Cortex of kidney (tissue), 1 donor: ENCODE results near the gene MLH3.
"Not testable (repeated sequence)": the region's sequence is repeated elsewhere in the genome, so short reads cannot be mapped to it uniquely, and the experiment has no call there.

ENCODE experiments used
- DNase-seq: peaks from one replicate; lab custom pipeline; 2025; lab: John Stamatoyannopoulos, UW

MLH3 gene

DNA sequence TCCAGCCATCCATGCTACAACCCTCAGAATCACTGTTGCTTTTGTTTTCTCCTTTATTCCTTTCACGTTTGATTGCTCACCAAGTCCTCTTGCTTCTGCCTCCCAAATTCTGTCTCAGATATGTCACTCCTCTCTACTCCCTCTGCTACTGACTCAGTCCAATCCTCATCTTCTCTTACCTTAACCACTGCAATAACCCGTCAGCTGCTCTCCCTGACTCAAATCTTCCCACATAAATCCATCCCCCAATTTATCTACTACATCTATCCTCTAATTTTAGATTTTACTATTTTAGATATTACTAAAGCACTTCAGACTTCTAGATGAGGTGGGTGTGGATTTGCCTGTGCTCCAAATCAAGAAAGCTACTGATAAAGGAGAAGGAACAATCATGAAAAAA, 25.4 kb downstream of the MLH3 start:
- no peak for DNase-seq

GRCh38 chr14:75025082-75025481, 26.2 kb downstream of the MLH3 start:
- no peak for DNase-seq

- DNase-seq, result no peak
These were observed 28.2 kb downstream of the MLH3 start for GRCh38 chr14:75023108-75023507.

GRCh38 chr14:75022655-75023054, 28.6 kb downstream of the MLH3 start:
- DNase-seq, result no peak

DNA sequence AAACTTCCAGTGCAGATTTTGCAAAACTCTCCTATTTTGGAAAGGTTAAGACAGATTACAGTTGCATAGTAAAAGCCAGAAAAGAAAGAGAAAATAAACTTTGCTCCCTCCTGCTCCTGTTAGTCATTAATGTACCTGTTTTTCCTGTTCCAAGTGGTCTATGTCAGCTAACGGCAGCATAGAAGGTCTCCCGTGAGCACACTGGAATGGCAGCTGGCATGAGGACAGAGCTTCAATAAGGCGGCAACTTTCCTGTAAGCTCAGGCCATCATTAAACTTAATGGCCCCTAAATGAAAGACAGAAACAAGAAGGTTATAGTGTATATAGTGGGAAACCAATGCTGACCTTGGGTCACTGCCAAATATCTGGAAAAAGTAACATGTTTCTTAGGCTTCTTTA, 32.6 kb downstream of the MLH3 start:
- DNase-seq, result no peak

GRCh38 chr14:75016815-75017214, 34.5 kb downstream of the MLH3 start:
- DNase-seq, result no peak

- DNase-seq, result no peak
These were observed 35.8 kb downstream of the MLH3 start for GRCh38 chr14:75015496-75015895.

- DNase-seq, result no peak
These were observed 38.0 kb downstream of the MLH3 start for GRCh38 chr14:75013290-75013689.

DNA sequence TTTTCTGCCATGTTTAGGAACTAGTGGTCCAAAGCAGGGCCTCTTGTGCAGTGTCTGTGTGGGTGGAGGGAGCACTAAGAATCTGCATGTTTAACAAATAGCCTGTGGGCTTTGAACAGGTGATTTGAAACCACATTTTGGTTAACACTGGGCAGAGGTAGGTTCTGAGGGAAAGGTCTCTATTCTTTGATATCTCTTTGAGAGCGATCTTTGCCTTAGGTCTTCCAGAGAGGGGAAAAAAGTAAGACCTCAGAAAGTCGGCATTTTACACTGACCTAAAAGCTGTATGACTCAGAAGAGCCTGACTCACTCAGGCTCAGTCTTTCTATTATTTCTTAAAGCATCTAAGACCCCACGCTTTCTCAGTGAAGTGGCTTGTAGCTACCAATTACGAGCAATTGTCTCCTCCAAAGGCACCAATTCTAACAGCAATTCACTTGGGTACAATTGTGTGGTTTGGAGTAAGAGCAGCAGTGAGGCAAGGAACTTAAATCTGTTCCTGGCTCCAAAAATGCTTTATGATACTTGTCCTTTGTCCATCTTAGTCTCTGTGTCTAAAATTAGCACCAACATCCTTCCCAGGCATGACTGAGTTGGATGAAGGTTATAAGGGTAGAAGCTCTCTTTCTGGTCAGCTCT, 39.8 kb downstream of the MLH3 start:
- no peak for DNase-seq

- DNase-seq, result no peak
These were observed 40.7 kb downstream of the MLH3 start for GRCh38 chr14:75010472-75011093.

- no peak for DNase-seq
These were observed 42.1 kb downstream of the MLH3 start for GRCh38 chr14:75009176-75009575.

DNA sequence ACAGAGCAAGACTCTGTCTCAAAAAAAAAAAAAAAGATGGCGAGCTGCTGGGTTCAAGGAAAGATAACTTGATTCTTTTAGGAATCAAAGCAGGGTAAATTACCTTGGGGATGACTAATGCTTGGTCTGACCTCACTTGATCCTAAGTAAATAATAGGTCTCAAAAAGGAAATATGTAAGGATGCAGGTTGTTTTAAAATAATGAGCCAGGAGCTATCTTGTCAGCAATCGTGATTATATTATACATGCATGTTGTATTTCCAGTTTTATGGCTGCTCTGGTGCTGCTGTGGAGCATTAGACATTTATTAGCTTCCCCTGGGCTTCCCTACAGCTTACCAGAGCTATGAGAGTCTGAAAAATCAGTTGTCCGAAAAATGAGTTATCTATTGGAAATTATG, 45.9 kb downstream of the MLH3 start:
- DNase-seq, result no peak

GRCh38 chr14:75003250-75004027, 47.8 kb downstream of the MLH3 start:
- DNase-seq, result no peak

GRCh38 chr14:75002392-75003249, 48.6 kb downstream of the MLH3 start, which contains the start of gene EIF2B2:
EIF2B2 (plus strand) TSS chr14:75002921; CDS start chr14:75002991, 70 bp downstream.
- peak; percentile 48 for DNase-seq

DNA sequence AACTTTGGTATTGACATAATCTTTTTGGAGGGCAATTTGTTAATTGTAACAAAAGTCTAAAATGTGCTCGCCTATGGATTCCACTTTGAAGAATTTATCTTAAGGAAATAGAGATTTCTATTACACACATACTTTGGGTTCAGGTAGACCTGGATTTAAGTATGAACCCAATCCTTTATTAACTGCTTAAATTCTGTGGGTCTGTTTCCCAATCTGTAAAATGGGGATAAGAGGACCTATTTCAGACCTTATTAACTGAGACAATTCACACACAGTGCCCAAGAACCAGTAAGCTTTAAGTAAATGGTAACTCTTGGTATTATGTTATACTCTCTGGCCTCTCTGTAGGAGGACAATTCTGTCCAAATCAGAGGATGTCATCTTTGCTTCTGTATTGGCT, 49.4 kb downstream of the MLH3 start:
- no peak for DNase-seq

GRCh38 chr14:75001261-75001660, 50.0 kb downstream of the MLH3 start:
- DNase-seq, result no peak

DNA sequence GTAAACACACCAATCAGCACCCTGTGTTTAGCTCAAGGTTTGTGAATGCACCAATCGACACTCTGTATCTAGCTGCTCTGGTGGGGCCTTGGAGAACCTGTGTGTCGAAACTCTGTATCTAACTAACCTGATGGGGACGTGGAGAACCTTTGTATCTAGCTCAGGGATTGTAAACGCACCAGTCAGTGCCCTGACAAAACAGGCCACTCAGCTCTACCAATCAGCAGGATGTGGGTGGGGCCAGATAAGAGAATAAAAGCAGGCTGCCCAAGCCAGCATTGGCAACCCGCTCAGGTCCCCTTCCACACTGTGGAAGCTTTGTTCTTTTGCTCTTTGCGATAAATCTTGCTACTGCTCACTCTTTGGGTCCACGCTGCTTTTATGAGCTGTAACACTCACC, 55.5 kb downstream of the MLH3 start:
- not testable (repeated sequence) for DNase-seq

DNA sequence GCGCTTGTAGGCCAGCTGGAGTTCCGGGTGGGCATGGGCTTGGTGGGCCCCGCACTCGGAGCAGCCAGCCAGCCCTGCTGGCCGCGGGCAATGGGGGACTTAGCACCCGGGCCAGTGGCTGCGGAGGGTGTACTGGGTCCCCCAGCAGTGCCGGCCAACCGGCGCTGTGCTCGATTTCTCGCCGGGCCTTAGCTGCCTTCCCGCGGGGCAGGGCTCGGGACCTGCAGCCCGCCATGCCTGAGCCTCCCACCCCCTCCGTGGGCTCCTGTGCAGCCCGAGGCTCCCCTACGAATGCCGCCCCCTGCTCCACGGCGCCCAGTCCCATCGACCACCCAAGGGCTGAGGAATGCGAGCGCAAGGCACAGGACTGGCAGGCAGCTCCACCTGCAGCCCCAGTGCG, 57.1 kb downstream of the MLH3 start:
- not testable (repeated sequence) for DNase-seq

DNA sequence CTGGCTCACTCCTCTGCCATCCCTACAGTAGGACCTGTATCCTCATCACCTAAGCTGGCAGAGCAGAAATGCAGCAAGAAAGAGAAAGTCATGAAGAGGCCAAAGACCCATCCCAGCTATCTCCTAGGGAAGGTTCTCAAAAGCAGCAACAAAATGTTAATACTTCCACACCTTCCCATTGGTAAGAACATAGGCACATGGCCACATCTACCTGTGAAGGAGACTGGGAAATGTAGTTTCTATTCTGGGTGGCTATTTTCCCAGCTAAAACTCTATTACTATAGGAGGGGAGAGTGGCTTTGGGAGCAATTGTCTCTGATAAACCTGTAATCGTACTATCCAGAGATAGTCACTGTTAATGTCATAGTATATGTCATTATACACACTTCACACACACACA, 62.3 kb downstream of the MLH3 start:
- DNase-seq, result no peak

DNA sequence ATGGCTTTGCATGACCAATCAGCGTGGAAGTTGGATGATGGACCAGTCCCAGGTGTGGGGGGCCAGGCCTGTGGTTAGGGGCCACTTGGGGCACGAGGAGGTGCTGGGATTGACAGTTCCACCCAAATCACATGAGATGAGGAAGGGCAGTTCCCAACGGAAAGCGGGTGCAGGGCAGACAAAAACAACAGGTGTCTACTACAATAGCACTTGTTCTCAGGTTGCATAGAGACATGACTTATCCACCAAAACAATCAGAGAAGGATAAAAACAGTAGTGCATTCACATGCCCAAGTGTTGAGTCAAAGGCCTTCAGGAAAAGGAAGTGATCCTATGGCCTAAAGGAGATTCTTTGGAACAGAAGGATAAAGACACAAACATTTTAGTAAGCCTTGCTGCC, 63.1 kb downstream of the MLH3 start:
- no peak for DNase-seq

DNA sequence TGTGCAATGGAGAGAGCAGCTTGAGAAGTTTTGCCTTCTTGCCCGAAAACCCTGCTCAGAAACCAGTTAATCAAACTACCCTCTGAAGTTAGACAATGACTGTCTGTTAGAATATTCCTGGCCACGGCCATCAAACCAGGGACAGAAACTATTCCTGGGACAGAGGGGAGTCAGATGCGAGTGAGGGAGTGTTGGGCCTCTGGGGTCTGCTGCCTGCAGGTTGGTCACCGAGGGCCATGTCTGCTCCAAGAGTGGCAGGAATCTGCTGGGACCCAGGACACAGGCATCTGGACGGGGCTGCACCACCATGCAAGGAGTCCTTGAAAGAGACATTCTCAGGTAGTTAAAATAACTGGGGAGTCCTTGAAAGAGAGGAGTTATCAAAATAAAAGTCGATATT, 65.5 kb downstream of the MLH3 start:
- no peak for DNase-seq

DNA sequence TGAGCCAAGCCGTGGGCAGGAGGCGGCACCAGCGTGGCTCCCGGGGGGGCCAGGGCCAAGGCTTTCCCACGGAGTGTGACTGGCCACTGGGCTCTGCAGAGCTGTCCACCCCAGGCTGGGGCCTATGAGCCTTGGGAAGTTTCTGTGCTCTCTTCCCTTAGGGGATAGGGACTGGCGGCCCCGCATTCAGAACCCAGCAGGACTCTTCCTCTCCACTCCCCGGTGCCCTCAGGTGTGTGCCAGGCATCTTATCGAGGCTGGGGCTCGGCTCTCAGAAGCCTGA, 66.3 kb downstream of the MLH3 start:
- no peak for DNase-seq
